GM10266 (cell line): ENCODE results near the gene ABI1.

Experiments used
- DNase-seq: peaks from one replicate; pipeline ENCODE4 v3.0.0; 2012; ENCODE audit errors: extremely low spot score
- TF ChIP-seq, protein P1 (sequence below): IDR thresholded peaks from 2 replicates; pipeline ENCODE4 v1.5.1; 2012; ENCODE audit warnings: mild to moderate bottlenecking, low read depth; ENCODE audit not compliant: control insufficient read depth, insufficient read depth; ENCODE audit errors: missing control alignments

ABI1 gene

DNA sequence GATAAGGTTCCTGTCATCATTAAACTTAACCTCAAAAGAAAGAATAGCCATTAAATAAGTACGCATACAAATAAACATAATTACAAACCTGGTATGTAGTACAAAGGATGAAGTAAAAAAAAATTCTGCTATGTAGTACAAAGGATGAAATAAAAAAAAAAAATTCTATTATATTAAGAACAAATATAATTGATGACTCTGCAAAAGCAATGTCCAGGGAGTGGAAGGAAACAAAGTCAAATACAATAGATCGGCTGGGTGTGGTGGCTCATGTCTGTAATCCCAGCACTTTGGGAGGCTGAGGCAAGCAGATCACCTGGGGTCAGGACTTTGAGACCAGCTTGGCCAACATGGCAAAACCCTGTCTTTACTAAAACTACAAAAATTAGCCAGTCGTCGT, 56.9 kb downstream of the ABI1 start:
- DNase-seq = no peak
- TF ChIP-seq, protein P1, sequence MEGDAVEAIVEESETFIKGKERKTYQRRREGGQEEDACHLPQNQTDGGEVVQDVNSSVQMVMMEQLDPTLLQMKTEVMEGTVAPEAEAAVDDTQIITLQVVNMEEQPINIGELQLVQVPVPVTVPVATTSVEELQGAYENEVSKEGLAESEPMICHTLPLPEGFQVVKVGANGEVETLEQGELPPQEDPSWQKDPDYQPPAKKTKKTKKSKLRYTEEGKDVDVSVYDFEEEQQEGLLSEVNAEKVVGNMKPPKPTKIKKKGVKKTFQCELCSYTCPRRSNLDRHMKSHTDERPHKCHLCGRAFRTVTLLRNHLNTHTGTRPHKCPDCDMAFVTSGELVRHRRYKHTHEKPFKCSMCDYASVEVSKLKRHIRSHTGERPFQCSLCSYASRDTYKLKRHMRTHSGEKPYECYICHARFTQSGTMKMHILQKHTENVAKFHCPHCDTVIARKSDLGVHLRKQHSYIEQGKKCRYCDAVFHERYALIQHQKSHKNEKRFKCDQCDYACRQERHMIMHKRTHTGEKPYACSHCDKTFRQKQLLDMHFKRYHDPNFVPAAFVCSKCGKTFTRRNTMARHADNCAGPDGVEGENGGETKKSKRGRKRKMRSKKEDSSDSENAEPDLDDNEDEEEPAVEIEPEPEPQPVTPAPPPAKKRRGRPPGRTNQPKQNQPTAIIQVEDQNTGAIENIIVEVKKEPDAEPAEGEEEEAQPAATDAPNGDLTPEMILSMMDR = no peak

DNA sequence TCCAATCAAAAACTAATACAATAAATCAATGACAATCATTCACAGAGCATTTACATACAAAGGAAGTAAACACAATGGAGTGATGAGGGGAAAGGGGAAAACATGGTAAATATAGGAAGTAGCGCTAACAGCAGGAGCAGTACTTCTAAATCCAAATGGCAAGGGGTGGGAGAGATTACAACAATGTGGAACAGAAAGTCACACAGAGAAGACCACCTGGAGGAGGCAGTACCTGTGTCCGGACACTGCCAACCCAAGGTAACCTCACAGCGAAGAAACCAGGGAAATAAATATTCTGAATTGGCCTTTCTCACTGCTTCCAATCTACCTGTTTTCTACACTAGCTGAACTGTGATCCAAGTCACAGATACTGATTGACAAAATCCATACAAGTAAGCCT, 58.2 kb downstream of the ABI1 start:
- TF ChIP-seq, protein P1 = no peak
- DNase-seq = no peak

DNA sequence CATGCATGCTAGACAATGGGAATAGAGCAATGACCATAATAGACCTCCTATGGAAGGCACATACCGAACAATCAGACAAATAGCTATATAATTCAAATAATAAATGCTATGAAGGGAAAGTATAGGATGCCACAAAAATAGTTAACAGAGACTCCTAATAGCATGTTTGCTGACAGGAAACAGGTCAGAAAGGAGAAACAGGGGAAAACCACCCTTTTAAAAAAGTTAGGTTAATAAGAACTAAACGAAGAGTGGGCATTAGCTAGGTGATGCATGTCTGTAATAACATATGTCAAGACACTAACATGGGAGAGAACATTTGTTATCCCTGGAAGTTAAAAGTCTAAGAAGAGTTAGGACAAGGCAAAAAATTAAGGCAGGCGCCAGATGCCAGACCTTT, 58.9 kb downstream of the ABI1 start:
- DNase-seq = no peak
- TF ChIP-seq, protein P1 = no peak

GRCh38 chr10:26801274-26801673, 59.5 kb downstream of the ABI1 start:
- DNase-seq = no peak
- TF ChIP-seq, protein P1 = no peak

GRCh38 chr10:26800468-26800867, 60.3 kb downstream of the ABI1 start:
- TF ChIP-seq, protein P1 = no peak
- no peak for DNase-seq

- DNase-seq = peak; percentile 13
- TF ChIP-seq, protein P1 = no peak
These were observed 61.4 kb downstream of the ABI1 start for GRCh38 chr10:26799342-26799741.

DNA sequence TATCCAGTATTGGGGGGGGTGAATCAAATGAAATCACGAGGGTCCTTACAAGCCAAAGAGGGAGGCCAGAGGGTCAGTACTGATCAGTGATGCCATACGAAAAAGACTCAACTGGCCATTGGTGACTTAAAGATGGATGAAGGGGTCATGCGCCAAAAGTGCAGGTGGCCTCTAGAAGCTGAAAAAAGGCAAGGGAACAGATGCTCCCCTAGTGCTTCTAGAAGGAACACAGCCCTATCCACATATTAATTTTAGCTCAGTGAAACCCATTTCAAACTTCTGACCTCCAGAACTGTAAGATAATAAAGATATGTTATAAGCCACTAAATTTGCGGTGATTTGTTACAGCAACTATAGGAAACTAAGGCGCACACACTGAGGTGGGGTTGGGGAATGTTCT, 62.5 kb downstream of the ABI1 start:
- TF ChIP-seq, protein P1 = no peak

More for the DNA sequence above, 62.5 kb downstream of the ABI1 start:
- no peak for DNase-seq
